Colon (tissue), 2 donors: ENCODE data around the gene EXOSC1.
"Not testable (repeated sequence)": the region's sequence is repeated elsewhere in the genome, so short reads cannot be mapped to it uniquely, and the experiment has no call there.

Experiments
- FAIRE-seq: peaks from 2 replicates; lab custom pipeline; 2012; peaks lifted over from hg19 to GRCh38; lab: Jason Lieb, UNC
- donor health status: control.
- donor health status: control.

Gene EXOSC1

GRCh38 chr10:97407211-97407951, 38.4 kb downstream of the EXOSC1 start:
- FAIRE-seq = no peak

DNA sequence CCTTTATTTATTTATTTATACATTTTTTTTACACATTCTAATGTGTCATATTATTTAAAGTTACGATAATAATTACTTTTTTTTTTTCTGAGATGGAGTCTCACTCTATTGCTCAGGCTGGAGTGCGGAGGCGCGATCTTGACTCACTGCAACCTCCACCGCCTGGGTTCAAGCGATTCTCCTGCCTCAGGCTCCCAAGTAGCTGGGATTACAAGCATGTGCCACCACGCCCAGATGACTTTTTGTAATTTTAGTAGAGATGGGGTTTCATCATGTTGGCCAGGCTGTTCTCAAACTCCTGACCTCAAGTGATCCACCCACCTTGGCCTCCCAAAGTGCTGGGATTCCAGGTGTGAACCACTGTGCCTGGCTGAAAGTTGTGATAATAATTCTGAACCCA, 39.3 kb downstream of the EXOSC1 start:
- not testable (repeated sequence) for FAIRE-seq

- FAIRE-seq = no peak
Measured at GRCh38 chr10:97406064-97406463, 39.7 kb downstream of the EXOSC1 start.

DNA sequence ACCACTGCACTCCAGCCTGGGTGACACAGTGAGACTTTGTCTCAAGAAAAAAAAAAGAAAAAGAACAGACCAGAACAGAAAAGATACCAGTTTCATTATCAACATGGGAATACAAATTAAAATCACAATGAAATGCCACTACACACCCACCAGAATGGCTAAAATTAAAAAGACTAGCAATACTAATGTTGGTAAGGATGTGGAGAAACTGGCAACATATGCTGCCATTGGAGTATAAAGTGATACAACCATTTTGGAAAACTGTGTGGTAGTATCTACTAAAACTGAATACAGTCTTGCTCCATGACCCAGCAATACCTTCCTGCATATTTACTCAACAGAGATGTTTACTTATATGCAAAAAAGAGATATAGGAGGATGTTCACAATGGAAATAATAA, 41.8 kb downstream of the EXOSC1 start:
- no peak for FAIRE-seq

- no peak for FAIRE-seq
Measured at GRCh38 chr10:97401455-97401919, 44.3 kb downstream of the EXOSC1 start.

DNA sequence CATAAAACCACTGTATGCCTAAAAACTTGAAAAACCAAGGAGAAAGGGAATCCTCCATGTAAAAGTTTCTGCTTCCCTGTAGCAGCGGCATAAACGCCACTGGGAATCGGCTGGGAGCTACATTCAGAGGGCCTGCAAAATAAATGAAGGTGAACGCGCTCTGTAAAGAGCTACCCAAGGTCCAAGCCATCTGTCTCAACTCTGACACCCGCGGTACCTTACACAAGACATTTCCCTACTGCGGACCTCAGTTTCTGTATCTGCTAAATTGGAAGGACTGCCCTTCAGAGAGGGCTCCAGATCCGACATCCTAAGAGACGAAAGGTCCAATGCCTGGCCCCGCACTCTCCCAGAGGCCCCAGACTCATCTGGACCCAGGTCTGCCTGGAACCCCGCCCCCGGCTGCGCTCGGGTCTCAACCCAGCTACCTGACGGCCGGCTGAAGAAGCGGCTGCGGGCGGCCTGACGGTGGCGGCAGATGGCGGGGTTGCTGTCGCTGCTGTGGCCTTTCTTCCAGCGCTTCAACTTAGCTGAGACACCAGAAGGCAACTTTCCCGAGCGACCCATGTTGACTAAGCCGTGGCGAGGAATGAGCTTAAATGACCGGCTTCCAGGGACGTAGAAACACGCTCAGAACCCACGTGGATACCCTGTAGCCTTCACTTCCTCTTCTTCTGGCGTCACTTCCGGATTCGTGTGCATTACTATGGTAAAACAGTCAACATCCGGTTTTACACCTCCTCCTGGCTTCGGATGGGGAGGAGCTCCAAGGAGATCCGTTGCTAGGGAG, 44.9 kb downstream of the EXOSC1 start, which contains the start of gene RRP12:
Gene RRP12, minus strand, starts transcription at position 676 of the 790 bp plus-strand sequence. Its CDS starts 109 bp downstream, at position 567.
- FAIRE-seq = peak; percentile 90

- FAIRE-seq = no peak
Measured at GRCh38 chr10:97399843-97400545, 45.8 kb downstream of the EXOSC1 start.

DNA sequence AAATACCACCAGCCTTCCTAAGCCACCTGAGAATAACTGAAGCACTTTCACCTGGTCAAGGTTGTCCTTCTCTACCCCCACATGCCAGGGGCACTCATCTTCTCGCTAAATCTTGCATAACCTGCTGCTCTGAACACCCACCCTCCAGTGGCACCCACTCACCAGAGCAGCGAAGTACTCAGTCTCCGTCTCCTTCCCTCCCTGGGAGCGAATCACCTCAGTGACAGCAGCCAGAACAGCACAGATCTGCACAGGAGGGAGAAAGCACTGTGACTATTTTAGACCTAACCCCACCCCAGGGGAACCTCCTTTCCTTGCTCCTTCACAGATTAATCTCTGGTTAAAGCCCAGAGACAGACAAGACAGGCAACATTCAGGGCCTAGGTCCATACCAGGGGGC, 49.8 kb downstream of the EXOSC1 start:
- FAIRE-seq = no peak

- FAIRE-seq = no peak
Measured at GRCh38 chr10:97393034-97393573, 52.7 kb downstream of the EXOSC1 start.

- no peak for FAIRE-seq
Measured at GRCh38 chr10:97390091-97390490, 55.7 kb downstream of the EXOSC1 start.

GRCh38 chr10:97388152-97388551, 57.7 kb downstream of the EXOSC1 start:
- no peak for FAIRE-seq
